Temporal lobe (tissue), 1 donor: ENCODE data around the gene IFI27L1. TPM values are rescaled to one million over a fixed set of nuclear protein-coding genes. Genes with fewer than 3 reads are reported as not detected.

Experiments
- total RNA-seq: library from RNA; depleted of rRNA; stranded (reverse); fragments of >200 nt; gene quantifications from one replicate; pipeline ENCODE4 v1.2.3, GENCODE V29; 2014

The IFI27L1 gene
- total RNA-seq, 1 donor from 2014 or later = 5.2 TPM

Other genes with a start within 250 kb of the IFI27L1 start
- gene FAM181A, start 154.0 kb upstream of the IFI27L1 start, total RNA-seq = 0.74 TPM
- gene ASB2, start 104.7 kb upstream of the IFI27L1 start, total RNA-seq = not detected
- not detected for gene CCDC197, start 84.0 kb upstream of the IFI27L1 start, total RNA-seq
- gene OTUB2, start 55.0 kb upstream of the IFI27L1 start, total RNA-seq = 5.2 TPM
- 110 TPM for gene DDX24, start 108 bp upstream of the IFI27L1 start, total RNA-seq
- 11.6 TPM for gene IFI27, start 29.4 kb downstream of the IFI27L1 start, total RNA-seq
- gene IFI27L2, start 48.3 kb downstream of the IFI27L1 start, total RNA-seq = 11.3 TPM
- gene PPP4R4, start 93.0 kb downstream of the IFI27L1 start, total RNA-seq = 0.49 TPM
- gene SERPINA10, start 212.0 kb downstream of the IFI27L1 start, total RNA-seq = not detected
- gene SERPINA6, start 242.0 kb downstream of the IFI27L1 start, total RNA-seq = not detected